ENCODE results near the gene NOS3.
"Not testable (repeated sequence)": the region's sequence is repeated elsewhere in the genome, so short reads cannot be mapped to it uniquely, and the experiment has no call there.

The NOS3 gene

GRCh38 chr7:151032936-151033863 lies 42.4 kb downstream of the NOS3 start:
- DNase-seq (ENCODE audit: low read depth in 4 of 4, low spot score in 1 of 4) = no peak

GRCh38 chr7:151033864-151034249 lies 43.0 kb downstream of the NOS3 start:
- DNase-seq (ENCODE audit: low read depth in 4 of 4, low spot score in 1 of 4) = no peak

- no peak for DNase-seq (ENCODE audit: low read depth in 4 of 4, low spot score in 1 of 4)
Observed at GRCh38 chr7:151034312-151035025, 43.7 kb downstream of the NOS3 start.

GRCh38 chr7:151035026-151035717 lies 44.4 kb downstream of the NOS3 start:
- no peak for DNase-seq (ENCODE audit: low read depth in 4 of 4, low spot score in 1 of 4)

- no peak for DNase-seq (ENCODE audit: low read depth in 4 of 4, low spot score in 1 of 4)
Observed at GRCh38 chr7:151035902-151036301, 45.1 kb downstream of the NOS3 start.

GRCh38 chr7:151038951-151039849 lies 48.4 kb downstream of the NOS3 start:
- peak in 3 of 4 experiments; percentile 36 to 84 (median 57) for DNase-seq (ENCODE audit: low read depth in 4 of 4, low spot score in 1 of 4)

GRCh38 chr7:151039850-151040548 lies 49.2 kb downstream of the NOS3 start:
- no peak for DNase-seq (ENCODE audit: low read depth in 4 of 4, low spot score in 1 of 4)

GRCh38 chr7:151040616-151041375 lies 50.0 kb downstream of the NOS3 start:
- DNase-seq (ENCODE audit: low read depth in 4 of 4, low spot score in 1 of 4) = no peak

- DNase-seq (ENCODE audit: low read depth in 4 of 4, low spot score in 1 of 4) = not testable (repeated sequence)
Observed at GRCh38 chr7:151043449-151043848, 52.6 kb downstream of the NOS3 start.

GRCh38 chr7:151043959-151044358 lies 53.1 kb downstream of the NOS3 start:
- DNase-seq (ENCODE audit: low read depth in 4 of 4, low spot score in 1 of 4) = no peak

GRCh38 chr7:151045262-151045661 lies 54.4 kb downstream of the NOS3 start:
- DNase-seq (ENCODE audit: low read depth in 4 of 4, low spot score in 1 of 4) = no peak

- no peak for DNase-seq (ENCODE audit: low read depth in 4 of 4, low spot score in 1 of 4)
Observed at GRCh38 chr7:151045967-151046366, 55.1 kb downstream of the NOS3 start.

- DNase-seq (ENCODE audit: low read depth in 4 of 4, low spot score in 1 of 4) = no peak
Observed at GRCh38 chr7:151046603-151047573, 56.1 kb downstream of the NOS3 start.

- DNase-seq (ENCODE audit: low read depth in 4 of 4, low spot score in 1 of 4) = no peak
Observed at GRCh38 chr7:151047976-151048815, 57.4 kb downstream of the NOS3 start, which contains the start of gene ASIC3. Gene ASIC3 (plus strand): TSS chr7:151048531. CDS start chr7:151048886, 355 bp downstream.

GRCh38 chr7:151048911-151049463 lies 58.2 kb downstream of the NOS3 start:
- no peak for DNase-seq (ENCODE audit: low read depth in 4 of 4, low spot score in 1 of 4)

GRCh38 chr7:151051108-151051507 lies 60.3 kb downstream of the NOS3 start:
- DNase-seq (ENCODE audit: low read depth in 4 of 4, low spot score in 1 of 4) = peak in 2 of 4 experiments; percentile 33 to 44

GRCh38 chr7:151053096-151053495 lies 62.3 kb downstream of the NOS3 start:
- DNase-seq (ENCODE audit: low read depth in 4 of 4, low spot score in 1 of 4) = no peak

Measured in stimulated activated CD4-positive, alpha-beta T cell treated with anti-CD3 and anti-CD28 coated beads, Interleukin-1b, Interleukin-23, amount 100 ng/mL, for 24 hours (primary cell).